Activated effector memory CD4-positive, alpha-beta T cell treated with Interleukin-2 at 50 U/mL for 16 hours (primary cell): ENCODE measurements around the gene KIRREL2.
A peak's percentile ranks its signal among the peaks of the same experiment; 100 is the strongest.

ENCODE experiments used
- DNase-seq: peaks from one replicate; pipeline ENCODE4 v3.0.0-alpha.2; 2020

KIRREL2 gene

GRCh38 chr19:35845215-35846037, 11.3 kb upstream of the KIRREL2 start:
- DNase-seq = no peak

- no peak for DNase-seq
Observed at GRCh38 chr19:35846038-35846668, 10.6 kb upstream of the KIRREL2 start.

GRCh38 chr19:35847911-35848310, 8.8 kb upstream of the KIRREL2 start:
- DNase-seq = no peak

- DNase-seq = no peak
Observed at GRCh38 chr19:35848486-35848885, 8.2 kb upstream of the KIRREL2 start.

GRCh38 chr19:35848919-35849505, 7.7 kb upstream of the KIRREL2 start:
- DNase-seq = no peak

GRCh38 chr19:35851213-35852028, 5.3 kb upstream of the KIRREL2 start:
- DNase-seq = no peak

- DNase-seq = no peak
Observed at GRCh38 chr19:35852029-35852780, 4.5 kb upstream of the KIRREL2 start, which contains the start of gene NPHS1. TSS of gene NPHS1 (minus strand) at chr19:35852504. CDS start at chr19:35851837, 667 bp downstream.

GRCh38 chr19:35853038-35853756, 3.5 kb upstream of the KIRREL2 start:
- no peak for DNase-seq

- no peak for DNase-seq
Observed at GRCh38 chr19:35858311-35858710, 1.6 kb downstream of the KIRREL2 start.

GRCh38 chr19:35859414-35859813, 2.7 kb downstream of the KIRREL2 start:
- DNase-seq = no peak

GRCh38 chr19:35860436-35860817, 3.7 kb downstream of the KIRREL2 start:
- DNase-seq = no peak

GRCh38 chr19:35860818-35861639, 4.3 kb downstream of the KIRREL2 start:
- DNase-seq = no peak

GRCh38 chr19:35861640-35862160, 5.0 kb downstream of the KIRREL2 start:
- no peak for DNase-seq

GRCh38 chr19:35862528-35862927, 5.8 kb downstream of the KIRREL2 start:
- DNase-seq = no peak

- DNase-seq = no peak
Observed at GRCh38 chr19:35863018-35863417, 6.3 kb downstream of the KIRREL2 start.

GRCh38 chr19:35868172-35868822, 11.6 kb downstream of the KIRREL2 start, which contains the start of gene APLP1:
TSS of gene APLP1 (plus strand) at chr19:35868574. CDS start at chr19:35868637, 63 bp downstream.
- DNase-seq = peak; percentile 57

- DNase-seq = no peak
Observed at GRCh38 chr19:35868823-35869326, 12.2 kb downstream of the KIRREL2 start.

GRCh38 chr19:35869327-35870123, 12.8 kb downstream of the KIRREL2 start:
- peak; percentile 65 for DNase-seq
